Measurements from ENCODE around the gene MYOT.

- TF ChIP-seq CTCF (IDR thresholded peaks at IDR 0.05) (no peak), POLR2A (IDR thresholded peaks at IDR 0.05) (no peak)
These were observed 20.2 kb downstream of the MYOT start for GRCh38 chr5:137887831-137888230.

All from esophagus squamous epithelium (tissue), 4 donors.